ENCODE measurements around the gene B3GALT5. TPM values are rescaled to one million over a fixed set of nuclear protein-coding genes. Genes with fewer than 3 reads are reported as not detected.

The B3GALT5 gene
- total and polyA plus RNA-seq, 2 of the 4 experiments (the other 2 are of a cell fraction), result 0.05 to 0.18 TPM

DNA sequence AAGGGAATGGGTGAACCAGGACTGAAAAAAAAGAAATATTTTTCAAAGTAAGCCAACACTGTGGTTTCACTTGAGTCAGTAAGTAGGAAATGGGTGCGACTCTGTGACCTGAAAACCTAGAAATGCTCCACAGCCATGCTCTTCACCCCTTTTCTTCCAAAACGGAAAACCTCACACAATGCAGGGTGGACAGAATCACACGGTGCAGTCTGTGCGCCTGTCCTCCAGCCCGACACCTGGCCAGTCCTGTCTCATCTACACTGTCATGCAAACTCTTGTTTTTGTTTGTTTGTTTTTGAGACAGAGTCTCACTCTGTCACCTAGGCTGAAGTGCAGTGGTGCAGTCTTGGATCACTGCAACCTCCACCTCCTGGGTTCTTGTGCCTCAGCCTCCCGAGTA lies 53.3 kb downstream of the B3GALT5 start:
- Histone ChIP-seq H4K8ac (ENCODE audit: low read depth in 2 of 2, low read length in 2 of 2) (no peak overlapping the region), H4K20me1 (ENCODE audit: insufficient read depth, low read length) (no peaks in the 10 kb centered on the region), H3K56ac (ENCODE audit: extremely low read depth, insufficient read depth, low read length) (no peak overlapping the region), H3K27me3 (ENCODE audit: control insufficient read depth, insufficient read depth, low read length) (no peaks in the 10 kb centered on the region; the same call in 1 of the 2 replicates), H3K4me3 (ENCODE audit: insufficient read depth, low read depth, low read length) (no peak overlapping the region), H3K9me3 (ENCODE audit: control insufficient read depth, insufficient read depth, low read length) (peaks cover 1% of the 10 kb centered on the region; the same call in 1 of the 2 replicates), H3K9ac (ENCODE audit: low read depth, low read length) (no peak overlapping the region), H2BK120ac (ENCODE audit: low read depth, low read length) (no peak overlapping the region), H2AK9ac (replicated peaks; ENCODE audit: low read depth, low read length, poor library complexity) (no peak overlapping the region), H3K9me1 (ENCODE audit: insufficient read depth, low read length) (no peaks in the 10 kb centered on the region), H3K36me3 (ENCODE audit: control insufficient read depth, insufficient read depth, low read length) (no peaks in the 10 kb centered on the region), H2BK20ac (ENCODE audit: low read depth, low read length) (no peak overlapping the region), H3K27ac (ENCODE audit: insufficient read depth, low read length) (no peak overlapping the region), H3K14ac (replicated peaks; ENCODE audit: low read depth, low read length) (no peak overlapping the region), H3K4me1 (ENCODE audit: control insufficient read depth, insufficient read depth, low read length) (no peaks in the 10 kb centered on the region), H4K5ac (ENCODE audit: low read depth, low read length) (no peak overlapping the region), H3K4me2 (ENCODE audit: low read depth, low read length) (no peak overlapping the region), H3K4ac (ENCODE audit: low read depth, low read length) (no peak overlapping the region), H3K79me1 (ENCODE audit: low read depth in 1 of 2, low read length in 2 of 2) (no peaks in the 10 kb centered on the region), H3K23ac (ENCODE audit: low read depth, low read length) (no peak overlapping the region), H4K91ac (ENCODE audit: insufficient read depth, low read depth, low read length) (no peak overlapping the region), H2AK5ac (ENCODE audit: low read depth, low read length) (no peak overlapping the region), H2AFZ (replicated peaks; ENCODE audit: low read length, poor library complexity) (no peak overlapping the region), H2BK5ac (ENCODE audit: low read depth, low read length, poor library complexity, severe bottlenecking) (no peak overlapping the region), H3K18ac (ENCODE audit: low read depth, low read length) (no peak overlapping the region), H2BK15ac (ENCODE audit: low read depth, low read length) (no peak overlapping the region)
- ATAC-seq (ENCODE audit: low read depth) (no peak), DNase-seq (no peak)
- TF ChIP-seq RCOR1 (IDR thresholded peaks at IDR 0.05; ENCODE audit: insufficient replicate concordance, low read length) (no peak), MAFK (IDR thresholded peaks at IDR 0.05; ENCODE audit: low read depth, low read length) (no peak), MXI1 (IDR thresholded peaks at IDR 0.05; ENCODE audit: borderline replicate concordance, low read depth, low read length) (no peak), RAD21 (IDR thresholded peaks at IDR 0.05; ENCODE audit: low read length) (no peak), CEBPB (IDR thresholded peaks at IDR 0.05; ENCODE audit: low read depth, low read length) (no peak), MAZ (IDR thresholded peaks at IDR 0.05; ENCODE audit: borderline replicate concordance, low read depth, low read length) (no peak), FOS (IDR thresholded peaks at IDR 0.05; ENCODE audit: low read depth, low read length) (no peak), RFX5 (IDR thresholded peaks at IDR 0.05; ENCODE audit: low read depth, low read length) (no peak), NFE2L2 (IDR thresholded peaks at IDR 0.05; ENCODE audit: low read depth, low read length) (no peak), POLR2A (IDR thresholded peaks at IDR 0.05; ENCODE audit: low read depth, low read length) (no peak), CHD1 (IDR thresholded peaks at IDR 0.05; ENCODE audit: low read depth, low read length) (no peak), SMC3 (IDR thresholded peaks at IDR 0.05; ENCODE audit: low read depth, low read length) (no peak)
- TF ChIP-seq, protein P1, sequence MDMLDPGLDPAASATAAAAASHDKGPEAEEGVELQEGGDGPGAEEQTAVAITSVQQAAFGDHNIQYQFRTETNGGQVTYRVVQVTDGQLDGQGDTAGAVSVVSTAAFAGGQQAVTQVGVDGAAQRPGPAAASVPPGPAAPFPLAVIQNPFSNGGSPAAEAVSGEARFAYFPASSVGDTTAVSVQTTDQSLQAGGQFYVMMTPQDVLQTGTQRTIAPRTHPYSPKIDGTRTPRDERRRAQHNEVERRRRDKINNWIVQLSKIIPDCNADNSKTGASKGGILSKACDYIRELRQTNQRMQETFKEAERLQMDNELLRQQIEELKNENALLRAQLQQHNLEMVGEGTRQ (IDR thresholded peaks at IDR 0.05; ENCODE audit: low read depth, low read length), result no peak
- TF ChIP-seq, protein P2, sequence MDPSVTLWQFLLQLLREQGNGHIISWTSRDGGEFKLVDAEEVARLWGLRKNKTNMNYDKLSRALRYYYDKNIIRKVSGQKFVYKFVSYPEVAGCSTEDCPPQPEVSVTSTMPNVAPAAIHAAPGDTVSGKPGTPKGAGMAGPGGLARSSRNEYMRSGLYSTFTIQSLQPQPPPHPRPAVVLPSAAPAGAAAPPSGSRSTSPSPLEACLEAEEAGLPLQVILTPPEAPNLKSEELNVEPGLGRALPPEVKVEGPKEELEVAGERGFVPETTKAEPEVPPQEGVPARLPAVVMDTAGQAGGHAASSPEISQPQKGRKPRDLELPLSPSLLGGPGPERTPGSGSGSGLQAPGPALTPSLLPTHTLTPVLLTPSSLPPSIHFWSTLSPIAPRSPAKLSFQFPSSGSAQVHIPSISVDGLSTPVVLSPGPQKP (IDR thresholded peaks at IDR 0.05; ENCODE audit: borderline replicate concordance, low read depth, low read length), result no peak
- TF ChIP-seq, protein P3, sequence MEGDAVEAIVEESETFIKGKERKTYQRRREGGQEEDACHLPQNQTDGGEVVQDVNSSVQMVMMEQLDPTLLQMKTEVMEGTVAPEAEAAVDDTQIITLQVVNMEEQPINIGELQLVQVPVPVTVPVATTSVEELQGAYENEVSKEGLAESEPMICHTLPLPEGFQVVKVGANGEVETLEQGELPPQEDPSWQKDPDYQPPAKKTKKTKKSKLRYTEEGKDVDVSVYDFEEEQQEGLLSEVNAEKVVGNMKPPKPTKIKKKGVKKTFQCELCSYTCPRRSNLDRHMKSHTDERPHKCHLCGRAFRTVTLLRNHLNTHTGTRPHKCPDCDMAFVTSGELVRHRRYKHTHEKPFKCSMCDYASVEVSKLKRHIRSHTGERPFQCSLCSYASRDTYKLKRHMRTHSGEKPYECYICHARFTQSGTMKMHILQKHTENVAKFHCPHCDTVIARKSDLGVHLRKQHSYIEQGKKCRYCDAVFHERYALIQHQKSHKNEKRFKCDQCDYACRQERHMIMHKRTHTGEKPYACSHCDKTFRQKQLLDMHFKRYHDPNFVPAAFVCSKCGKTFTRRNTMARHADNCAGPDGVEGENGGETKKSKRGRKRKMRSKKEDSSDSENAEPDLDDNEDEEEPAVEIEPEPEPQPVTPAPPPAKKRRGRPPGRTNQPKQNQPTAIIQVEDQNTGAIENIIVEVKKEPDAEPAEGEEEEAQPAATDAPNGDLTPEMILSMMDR (conservative IDR thresholded peaks at IDR 0.05; ENCODE audit: low read depth, low read length), result no peak
- ChIA-PET CTCF (no interaction called here), POLR2A (ENCODE audit: unreplicated experiment) (no interaction called here)
- no CpG with 5 or more reads among the region's 6 CpGs for WGBS, 2 experiments (ENCODE audit: extremely low coverage in 2 of 2, insufficient read length in 1 of 2)
- dilution Hi-C loops (cut with HindIII; ENCODE audit: low sequenced_read_pairs, unreplicated experiment) (no loop called here), intact Hi-C loops (cut with micrococcal nuclease) (no loop called here), in situ Hi-C loops (cut with MboI; ENCODE audit: low sequenced_read_pairs) (no loop called here)
- BruUV-seq (replicated peaks), result no TSS peak
